GM12878 (cell line): ENCODE results near the gene PCCA. TPM values are rescaled to one million over a fixed set of nuclear protein-coding genes. Genes with fewer than 3 reads are reported as not detected.

Experiments used
- ATAC-seq: fragments of 200-7000 bp; cut with Tn5 transposase; 3 replicates; pipeline ENCODE4 v1.9.1; 2020; ENCODE audit warnings: mild to moderate bottlenecking, moderate library complexity
- BruUV-seq: library from RNA; stranded (reverse); fragments of 400-500 nt; replicated peaks from 2 replicates; lab custom pipeline; 2021; lab: Mats Ljungman, UMichigan
- CTCF ChIA-PET: fragments of 300-600 bp; sonication (Branson Sonifier 250); formaldehyde crosslinking; extraction: SDS; loops from one replicate; lab custom pipeline; 2021; ENCODE audit warnings: inconsistent platforms; lab: Yijun Ruan, JAX
- POLR2A ChIA-PET: fragments of 350-600 bp; formaldehyde crosslinking; extraction: SDS; loops from one replicate; lab custom pipeline; 2021; ENCODE audit warnings: inconsistent platforms; lab: Charles Lee
- RAD21 ChIA-PET: fragments of 300-600 bp; sonication (Branson Sonifier 250); formaldehyde crosslinking; loops from one replicate; lab custom pipeline; 2023; ENCODE audit warnings: antibody characterized with exemption; ENCODE audit not compliant: unreplicated experiment; lab: Charles Lee
- SMC1A ChIA-PET: fragments of 300-600 bp; sonication (Branson Sonifier 250); formaldehyde crosslinking; loops from one replicate; lab custom pipeline; 2023; ENCODE audit not compliant: unreplicated experiment, uncharacterized antibody; lab: Charles Lee
- DNase-seq: peaks from one replicate; pipeline ENCODE4 v3.0.0-alpha.2; 2011; ENCODE audit warnings: low read depth, low spot score
- FAIRE-seq: peaks from 3 replicates; lab custom pipeline; 2011; peaks lifted over from hg19 to GRCh38; lab: Jason Lieb, UNC
- H2AFZ ChIP-seq: 2 replicates; pipeline ENCODE4 v1.6.0; 2011; ENCODE audit warnings: low read depth, low read length, control low read depth; ENCODE audit not compliant: control insufficient read depth
- H3K27ac ChIP-seq: 2 replicates; pipeline ENCODE4 v1.5.1; 2011; ENCODE audit warnings: control low read depth; ENCODE audit not compliant: control insufficient read depth, insufficient read depth
- H3K27me3 ChIP-seq, 2 experiments: replicated peaks in 1 of 2; 2 replicates each; pipeline versions ENCODE4 v1.6.0 to v1.6.1; 2011; ENCODE audit warnings: low read length in 1 of 2; ENCODE audit not compliant: control insufficient read depth in 2 of 2, insufficient read depth in 2 of 2
- H3K36me3 ChIP-seq, 2 experiments: 2 replicates each; pipeline ENCODE4 v1.5.1; 2011; ENCODE audit warnings: low read length in 1 of 2; ENCODE audit not compliant: control insufficient read depth in 2 of 2, insufficient read depth in 2 of 2
- H3K4me1 ChIP-seq: 2 replicates; pipeline ENCODE4 v1.6.1; 2011; ENCODE audit warnings: mild to moderate bottlenecking, low read length, moderate library complexity, mixed read lengths; ENCODE audit not compliant: control insufficient read depth, insufficient read depth
- H3K4me2 ChIP-seq: 2 replicates; pipeline ENCODE4 v1.6.0; 2011; ENCODE audit warnings: control low read depth; ENCODE audit not compliant: control insufficient read depth, insufficient read depth
- H3K4me3 ChIP-seq: fragments of 200-600 bp; sonication (generic); 2 replicates; pipeline ENCODE4 v1.5.1; 2016
- H3K79me2 ChIP-seq: 2 replicates; pipeline ENCODE4 v1.6.0; 2011; ENCODE audit warnings: low read length; ENCODE audit not compliant: control insufficient read depth, insufficient read depth
- H3K9ac ChIP-seq: 2 replicates; pipeline ENCODE4 v1.8.0; 2011; ENCODE audit warnings: low read length, control low read depth, mixed read lengths; ENCODE audit not compliant: control insufficient read depth, insufficient read depth
- H3K9me3 ChIP-seq: replicated peaks from 3 replicates; pipeline ENCODE4 v1.5.1; 2011; ENCODE audit warnings: mild to moderate bottlenecking, low read length; ENCODE audit not compliant: control insufficient read depth, insufficient read depth
- H4K20me1 ChIP-seq: 2 replicates; pipeline ENCODE4 v1.6.0; 2011; ENCODE audit not compliant: control insufficient read depth, insufficient read depth
- WGBS: methylation state at CpG from one replicate; pipeline ENCODE4 v1.1.6; 2016; ENCODE audit warnings: low lambda C conversion rate; ENCODE audit not compliant: insufficient replicate concordance, insufficient coverage; ENCODE audit errors: missing lambda C conversion rate; 5-methylcytosine and 5-hydroxymethylcytosine counted together
- in situ Hi-C: fragments of 300-500 bp; cut with MboI; formaldehyde crosslinking; loops from 9 replicates; pipeline ENCODE4 v1.14.3; 2018; ENCODE audit warnings: mixed read lengths
- intact Hi-C: fragments of 100-400 bp; cut with micrococcal nuclease; formaldehyde crosslinking; loops from one replicate; pipeline ENCODE4 v1.14.2; 2022; ENCODE audit not compliant: unreplicated experiment
- polyA plus RNA-seq, 11 experiments: library from polyadenylated mRNA; depleted of rRNA in 4 of 11; unstranded in 6 of 11; stranded (reverse) in 5 of 11; fragments of >200 nt; fragmentation: Nextera tagmentation in 4 of 11; fragmentation: Illumina TruSeq in 1 of 11; extraction: Ambion mirVana in 4 of 11; extraction: Trizol in 1 of 11; gene quantifications; 1 replicate in 1 of 11; 2 replicates in 10 of 11; pipeline versions ENCODE4 v1.2.1 to v1.2.3, GENCODE V29; 2011 to 2016; ENCODE audit warnings: inconsistent platforms in 2 of 11, missing spikeins in 2 of 11, low read depth in 1 of 11
- total RNA-seq, 4 experiments: library from RNA; depleted of rRNA in 3 of 4; stranded (reverse); fragments of >200 nt in 3 of 4; fragmentation: Illumina TruSeq in 1 of 4; extraction: Trizol in 1 of 4; gene quantifications; 2 replicates each; pipeline versions ENCODE4 v1.2.1 to v1.2.3, GENCODE V29; 2013 to 2021
- TF ChIP-seq, protein P1 (sequence below): fragments of 450-650 bp; conservative IDR thresholded peaks from 2 replicates; pipeline ENCODE4 v1.6.1; 2017; ENCODE audit warnings: mild to moderate bottlenecking, moderate library complexity
- TF ChIP-seq, protein P2 (sequence below): fragments of 450-650 bp; IDR thresholded peaks from 2 replicates; pipeline ENCODE4 v1.6.1; 2016; ENCODE audit warnings: mild to moderate bottlenecking

Gene PCCA
- total and polyA plus RNA-seq, 10 of the 15 experiments (the other 5 are each of a cell fraction or from before 2014, with no cell fraction given), result 5.9 to 18.2 (median 12.4) TPM

GRCh38 chr13:100515410-100515800, 426.5 kb downstream of the PCCA start:
- no peaks in the 10 kb centered on the region for H4K20me1 ChIP-seq
- ChIA-PET SMC1A (interaction anchor here (0.7 to 2.2 kb wide), 15 partner anchors 15 to 1245 kb away, joined by 3 to 8 read pairs (median 4); no protein-coding TSS in a partner anchor), CTCF (interaction anchor here (0.7 to 6.0 kb wide), 36 partner anchors 8 to 989 kb away, joined by 3 to 60 read pairs (median 4); no protein-coding TSS in a partner anchor), POLR2A (no interaction called here), RAD21 (interaction anchor here (0.7 to 2.2 kb wide), 15 partner anchors 8 to 973 kb away, joined by 3 to 13 read pairs (median 3); no protein-coding TSS in a partner anchor)
- in situ Hi-C loops (loop anchor here (10.0 kb wide), 1 partner anchor 281 kb away; no protein-coding TSS in a partner anchor), intact Hi-C loops (loop anchor here (1.0 to 10.0 kb wide), 3 partner anchors 279 to 859 kb away; no protein-coding TSS in a partner anchor)
- BruUV-seq, result no TSS peak
- H3K4me3 ChIP-seq, result no peak overlapping the region
- peaks cover 4% of the 10 kb centered on the region; the same call in 1 of the 2 replicates for H3K4me1 ChIP-seq
- ATAC-seq (no peak), DNase-seq (no peak), FAIRE-seq (no peak)
- no peak overlapping the region for H3K27ac ChIP-seq
- whole genome bisulfite sequencing, result 89% methylated on average over 20 of the region's 20 CpGs
- no peak overlapping the region for H2AFZ ChIP-seq
- H3K36me3 ChIP-seq, result peaks cover 0 to 3% of the 10 kb centered on the region in 2 experiments; a peak in 1 of 4 replicates
- no peaks in the 10 kb centered on the region for H3K79me2 ChIP-seq
- TF ChIP-seq, protein P1, sequence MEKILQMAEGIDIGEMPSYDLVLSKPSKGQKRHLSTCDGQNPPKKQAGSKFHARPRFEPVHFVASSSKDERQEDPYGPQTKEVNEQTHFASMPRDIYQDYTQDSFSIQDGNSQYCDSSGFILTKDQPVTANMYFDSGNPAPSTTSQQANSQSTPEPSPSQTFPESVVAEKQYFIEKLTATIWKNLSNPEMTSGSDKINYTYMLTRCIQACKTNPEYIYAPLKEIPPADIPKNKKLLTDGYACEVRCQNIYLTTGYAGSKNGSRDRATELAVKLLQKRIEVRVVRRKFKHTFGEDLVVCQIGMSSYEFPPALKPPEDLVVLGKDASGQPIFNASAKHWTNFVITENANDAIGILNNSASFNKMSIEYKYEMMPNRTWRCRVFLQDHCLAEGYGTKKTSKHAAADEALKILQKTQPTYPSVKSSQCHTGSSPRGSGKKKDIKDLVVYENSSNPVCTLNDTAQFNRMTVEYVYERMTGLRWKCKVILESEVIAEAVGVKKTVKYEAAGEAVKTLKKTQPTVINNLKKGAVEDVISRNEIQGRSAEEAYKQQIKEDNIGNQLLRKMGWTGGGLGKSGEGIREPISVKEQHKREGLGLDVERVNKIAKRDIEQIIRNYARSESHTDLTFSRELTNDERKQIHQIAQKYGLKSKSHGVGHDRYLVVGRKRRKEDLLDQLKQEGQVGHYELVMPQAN, result no peak
- TF ChIP-seq, protein P2, sequence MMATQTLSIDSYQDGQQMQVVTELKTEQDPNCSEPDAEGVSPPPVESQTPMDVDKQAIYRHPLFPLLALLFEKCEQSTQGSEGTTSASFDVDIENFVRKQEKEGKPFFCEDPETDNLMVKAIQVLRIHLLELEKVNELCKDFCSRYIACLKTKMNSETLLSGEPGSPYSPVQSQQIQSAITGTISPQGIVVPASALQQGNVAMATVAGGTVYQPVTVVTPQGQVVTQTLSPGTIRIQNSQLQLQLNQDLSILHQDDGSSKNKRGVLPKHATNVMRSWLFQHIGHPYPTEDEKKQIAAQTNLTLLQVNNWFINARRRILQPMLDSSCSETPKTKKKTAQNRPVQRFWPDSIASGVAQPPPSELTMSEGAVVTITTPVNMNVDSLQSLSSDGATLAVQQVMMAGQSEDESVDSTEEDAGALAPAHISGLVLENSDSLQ, result no peak
- H3K9ac ChIP-seq, result no peak overlapping the region
- no peaks in the 10 kb centered on the region for H3K9me3 ChIP-seq
- H3K4me2 ChIP-seq, result no peak overlapping the region
- H3K27me3 ChIP-seq, result no peaks in the 10 kb centered on the region
